ENCODE data around the gene CDT1. TPM values are rescaled to one million over a fixed set of nuclear protein-coding genes. Genes with fewer than 3 reads are reported as not detected.

Gene CDT1
- total and polyA plus RNA-seq, 5 experiments from 2014 or later, result 0.13 to 0.74 (median 0.36) TPM; not detected in 1

GRCh38 chr16:88779406-88780141, 24.0 kb upstream of the CDT1 start:
- Mint-ChIP-seq H3K27me3 (no peaks in the 10 kb centered on the region), H3K36me3 (no peaks in the 10 kb centered on the region), H3K4me1 (peaks cover 21 to 60% (median 58%) of the 10 kb centered on the region in 4 donors), H3K27ac (peak overlapping the region in 7 of 10 donors; percentile 52 to 92 (median 85)), H3K4me3 (peak overlapping the region in 4 of 10 donors; percentile 52 to 69 (median 59)), H3K9me3 (no peaks in the 10 kb centered on the region)
- POLR2A ChIA-PET, result interaction anchor here (0.6 to 7.4 kb wide), 10 partner anchors 11 to 79 kb away, joined by 3 to 81 read pairs (median 8); partner anchors contain the start of genes APRT and CDT1
- no peak for ATAC-seq
- DNase-seq, result no peak

GRCh38 chr16:88780142-88781062, 23.2 kb upstream of the CDT1 start:
- ATAC-seq (peak in 1 of 2 donors; percentile 1), DNase-seq (no peak)
- Mint-ChIP-seq H3K36me3 (no peaks in the 10 kb centered on the region), H3K27ac (peak overlapping the region; percentile 73 to 94 (median 88)), H3K4me1 (peaks cover 21 to 60% (median 58%) of the 10 kb centered on the region in 4 donors), H3K4me3 (peak overlapping the region; percentile 52 to 85 (median 70)), H3K27me3 (no peaks in the 10 kb centered on the region), H3K9me3 (no peaks in the 10 kb centered on the region)
- POLR2A ChIA-PET, result interaction anchor here (0.6 to 7.4 kb wide), 17 partner anchors 12 to 210 kb away, joined by 3 to 81 read pairs (median 5); partner anchors contain the start of genes APRT, CDT1, GALNS and TRAPPC2L

- peaks cover 21 to 64% (median 59%) of the 10 kb centered on the region in 4 donors for H3K4me1 Mint-ChIP-seq
- ATAC-seq (peak; percentile 49 to 68), DNase-seq (peak in 8 of 10 donors; percentile 33 to 79 (median 51))
- no peaks in the 10 kb centered on the region for H3K36me3 Mint-ChIP-seq
- peak overlapping the region; percentile 52 to 94 (median 88) for H3K27ac Mint-ChIP-seq
- H3K4me3 Mint-ChIP-seq, result peak overlapping the region; percentile 52 to 85 (median 73)
- no peaks in the 10 kb centered on the region for H3K9me3 Mint-ChIP-seq
- H3K27me3 Mint-ChIP-seq, result no peaks in the 10 kb centered on the region
- POLR2A ChIA-PET, result interaction anchor here (0.8 to 7.4 kb wide), 18 partner anchors 13 to 211 kb away, joined by 3 to 81 read pairs (median 4); partner anchors contain the start of genes APRT, CDT1, GALNS and MVD
Observed at GRCh38 chr16:88781140-88782077, 22.2 kb upstream of the CDT1 start.

- Mint-ChIP-seq H3K4me3 (peak overlapping the region; percentile 52 to 85 (median 74)), H3K36me3 (no peaks in the 10 kb centered on the region), H3K9me3 (no peaks in the 10 kb centered on the region), H3K4me1 (peaks cover 21 to 61% (median 56%) of the 10 kb centered on the region in 4 donors), H3K27me3 (no peaks in the 10 kb centered on the region), H3K27ac (peak overlapping the region; percentile 53 to 94 (median 88))
- POLR2A ChIA-PET, result interaction anchor here (0.9 to 7.4 kb wide), 11 partner anchors 14 to 120 kb away, joined by 3 to 81 read pairs (median 4); partner anchors contain the start of genes APRT, CDT1 and MVD
- DNase-seq (no peak), ATAC-seq (no peak)
Observed at GRCh38 chr16:88782454-88783390, 20.9 kb upstream of the CDT1 start.

- H3K9me3 Mint-ChIP-seq, result no peaks in the 10 kb centered on the region
- DNase-seq (no peak), ATAC-seq (no peak)
- H3K27me3 Mint-ChIP-seq, result no peaks in the 10 kb centered on the region
- H3K27ac Mint-ChIP-seq, result peak overlapping the region; percentile 53 to 94 (median 88)
- H3K4me3 Mint-ChIP-seq, result peak overlapping the region; percentile 52 to 85 (median 74)
- peaks cover 19 to 53% (median 49%) of the 10 kb centered on the region in 4 donors for H3K4me1 Mint-ChIP-seq
- POLR2A ChIA-PET, result interaction anchor here (0.9 to 7.4 kb wide), 10 partner anchors 15 to 92 kb away, joined by 3 to 81 read pairs (median 8); partner anchors contain the start of genes CDT1, GALNS and TRAPPC2L
- H3K36me3 Mint-ChIP-seq, result no peaks in the 10 kb centered on the region
Observed at GRCh38 chr16:88783391-88784073, 20.1 kb upstream of the CDT1 start.

GRCh38 chr16:88784074-88784855, 19.3 kb upstream of the CDT1 start:
- Mint-ChIP-seq H3K9me3 (no peaks in the 10 kb centered on the region), H3K4me3 (peak overlapping the region; percentile 52 to 89 (median 75)), H3K27ac (peak overlapping the region in 6 of 10 donors; percentile 53 to 94 (median 86)), H3K27me3 (no peaks in the 10 kb centered on the region), H3K36me3 (no peaks in the 10 kb centered on the region), H3K4me1 (peaks cover 19 to 52% (median 47%) of the 10 kb centered on the region in 4 donors)
- POLR2A ChIA-PET, result interaction anchor here (1.0 to 7.4 kb wide), 8 partner anchors 10 to 73 kb away, joined by 3 to 81 read pairs (median 10); partner anchors contain the start of genes CDT1, GALNS and TRAPPC2L
- DNase-seq (peak in 4 of 10 donors; percentile 38 to 47 (median 40)), ATAC-seq (peak; percentile 24 to 38)

GRCh38 chr16:88784856-88785105, 18.8 kb upstream of the CDT1 start:
- no peak overlapping the region for H3K27ac Mint-ChIP-seq
- no peaks in the 10 kb centered on the region for H3K9me3 Mint-ChIP-seq
- ATAC-seq (peak; percentile 13 to 37), DNase-seq (no peak)
- H3K36me3 Mint-ChIP-seq, result no peaks in the 10 kb centered on the region
- peak overlapping the region in 1 of 10 donors; percentile 63 for H3K4me3 Mint-ChIP-seq
- POLR2A ChIA-PET, result interaction anchor here (0.6 to 7.4 kb wide), 11 partner anchors 9 to 73 kb away, joined by 3 to 81 read pairs (median 11); partner anchors contain the start of genes APRT, CDT1, GALNS and TRAPPC2L
- H3K27me3 Mint-ChIP-seq, result no peaks in the 10 kb centered on the region
- peaks cover 20 to 52% (median 47%) of the 10 kb centered on the region in 4 donors for H3K4me1 Mint-ChIP-seq

GRCh38 chr16:88785106-88785924, 18.3 kb upstream of the CDT1 start, which contains the start of gene PIEZO1:
Gene PIEZO1, minus strand, starts transcription at chr16:88785220. Its CDS starts 256 bp downstream, at chr16:88784964.
- no peaks in the 10 kb centered on the region for H3K27me3 Mint-ChIP-seq
- H3K27ac Mint-ChIP-seq, result peak within 1 kb of the TSS in 6 of 10 donors; percentile 29 to 84 (median 72)

More at GRCh38 chr16:88785106-88785924, 18.3 kb upstream of the CDT1 start, which contains the start of gene PIEZO1:
- Mint-ChIP-seq H3K9me3 (no peaks in the 10 kb centered on the region), H3K4me1 (peaks cover 20 to 52% (median 47%) of the 10 kb centered on the region in 4 donors), H3K4me3 (peak within 1 kb of the TSS; percentile 61 to 89 (median 75)), H3K36me3 (no peaks in the 10 kb centered on the region)
- DNase-seq, result peak; percentile 73 to 91 (median 85)
- POLR2A ChIA-PET, result interaction anchor here (0.5 to 7.4 kb wide), 10 partner anchors 9 to 451 kb away, joined by 3 to 81 read pairs (median 12); partner anchors contain the start of genes APRT, CDT1, GALNS and TRAPPC2L
- peak; percentile 72 to 73 for ATAC-seq
